H9 (cell line): Measurements from ENCODE around the gene ANK2. TPM values are rescaled to one million over a fixed set of nuclear protein-coding genes. Genes with fewer than 3 reads are reported as not detected.

Experiments
- DNase-seq: peaks from one replicate; pipeline ENCODE4 v3.0.0-alpha.2; 2017
- H2AFZ ChIP-seq: one replicate; pipeline ENCODE4 v1.6.1; 2013; ENCODE audit warnings: mild to moderate bottlenecking, low read length, control low read depth, moderate library complexity
- H2AK5ac ChIP-seq: 2 replicates; pipeline ENCODE4 v1.6.1; 2013; ENCODE audit warnings: low read length, control low read depth, mixed read lengths; ENCODE audit not compliant: insufficient read length
- H2BK120ac ChIP-seq: one replicate; pipeline ENCODE4 v1.6.1; 2013; ENCODE audit warnings: low read depth, mild to moderate bottlenecking, low read length, control low read depth, inconsistent platforms; ENCODE audit not compliant: poor library complexity, severe bottlenecking
- H2BK12ac ChIP-seq: 2 replicates; pipeline ENCODE4 v1.6.1; 2013; ENCODE audit warnings: low read length, control low read depth, mixed read lengths, low read depth; ENCODE audit not compliant: insufficient read length
- H2BK15ac ChIP-seq: 2 replicates; pipeline ENCODE4 v1.6.1; 2013; ENCODE audit warnings: low read depth, low read length, control low read depth
- H2BK20ac ChIP-seq: one replicate; pipeline ENCODE4 v1.6.1; 2013; ENCODE audit warnings: low read depth, mild to moderate bottlenecking, low read length, control low read depth, inconsistent platforms; ENCODE audit not compliant: poor library complexity, severe bottlenecking
- H2BK5ac ChIP-seq: 2 replicates; pipeline ENCODE4 v1.6.1; 2013; ENCODE audit warnings: low read length, control low read depth, mixed read lengths; ENCODE audit not compliant: insufficient read length
- H3K14ac ChIP-seq: 2 replicates; pipeline ENCODE4 v1.6.1; 2013; ENCODE audit warnings: low read length, control low read depth; ENCODE audit not compliant: insufficient read depth
- H3K18ac ChIP-seq: 2 replicates; pipeline ENCODE4 v1.6.1; 2013; ENCODE audit warnings: low read depth, mild to moderate bottlenecking, mixed read lengths, low read length, control low read depth; ENCODE audit not compliant: insufficient read length
- H3K23ac ChIP-seq: 2 replicates; pipeline ENCODE4 v1.6.1; 2013; ENCODE audit warnings: low read length, control low read depth, mixed read lengths, low read depth; ENCODE audit not compliant: insufficient read length
- H3K23me2 ChIP-seq: 2 replicates; pipeline ENCODE4 v1.6.1; 2013; ENCODE audit warnings: low read depth, mild to moderate bottlenecking, mixed read lengths, low read length, control low read depth; ENCODE audit not compliant: insufficient read length, poor library complexity, severe bottlenecking
- H3K27ac ChIP-seq: 2 replicates; pipeline ENCODE4 v1.5.1; 2013; ENCODE audit warnings: low read length, control low read depth, mixed read lengths, low read depth; ENCODE audit not compliant: insufficient read length
- H3K27me3 ChIP-seq: 2 replicates; pipeline ENCODE4 v1.6.1; 2013; ENCODE audit warnings: low read length, control low read depth, inconsistent platforms; ENCODE audit not compliant: insufficient read depth
- H3K4ac ChIP-seq: 2 replicates; pipeline ENCODE4 v1.6.1; 2013; ENCODE audit warnings: low read depth, mild to moderate bottlenecking, control low read depth, inconsistent platforms, low read length, moderate library complexity
- H3K4me1 ChIP-seq: 2 replicates; pipeline ENCODE4 v1.6.1; 2013; ENCODE audit warnings: low read length, control low read depth, inconsistent platforms; ENCODE audit not compliant: insufficient read depth
- H3K4me2 ChIP-seq: 2 replicates; pipeline ENCODE4 v1.6.1; 2013; ENCODE audit warnings: low read length, control low read depth, mixed read lengths; ENCODE audit not compliant: insufficient read length, insufficient read depth
- H3K56ac ChIP-seq: 2 replicates; pipeline ENCODE4 v1.6.1; 2013; ENCODE audit warnings: low read depth, mild to moderate bottlenecking, mixed read lengths, low read length, control low read depth; ENCODE audit not compliant: insufficient read length
- H3K79me1 ChIP-seq: 2 replicates; pipeline ENCODE4 v1.6.1; 2013; ENCODE audit warnings: low read depth, mild to moderate bottlenecking, moderate library complexity, low read length, control low read depth, inconsistent platforms; ENCODE audit not compliant: insufficient read depth, poor library complexity, severe bottlenecking
- H3K79me2 ChIP-seq: 2 replicates; pipeline ENCODE4 v1.6.1; 2013; ENCODE audit warnings: low read length, control low read depth, inconsistent platforms; ENCODE audit not compliant: insufficient read depth
- H3K9ac ChIP-seq: 2 replicates; pipeline ENCODE4 v1.6.1; 2013; ENCODE audit warnings: low read length, control low read depth, mixed read lengths; ENCODE audit not compliant: insufficient read length; ENCODE audit errors: extremely low read depth
- H3K9me3 ChIP-seq: one replicate; pipeline ENCODE4 v1.6.1; 2013; ENCODE audit warnings: low read depth, low read length, inconsistent platforms; ENCODE audit not compliant: control insufficient read depth
- H3T11ph ChIP-seq: one replicate; pipeline ENCODE4 v1.6.1; 2013; ENCODE audit warnings: mild to moderate bottlenecking, low read length, control low read depth, inconsistent platforms
- H4K20me1 ChIP-seq: one replicate; pipeline ENCODE4 v1.6.1; 2013; ENCODE audit not compliant: control insufficient read depth, insufficient read length, insufficient read depth
- H4K5ac ChIP-seq: 2 replicates; pipeline ENCODE4 v1.6.1; 2013; ENCODE audit warnings: low read depth, mild to moderate bottlenecking, mixed read lengths, low read length, control low read depth; ENCODE audit not compliant: insufficient read length
- H4K8ac ChIP-seq: replicated peaks from 2 replicates; pipeline ENCODE4 v1.6.1; 2013; ENCODE audit warnings: low read length, control low read depth, mixed read lengths, low read depth; ENCODE audit not compliant: insufficient read length
- H4K91ac ChIP-seq: 2 replicates; pipeline ENCODE4 v1.6.1; 2013; ENCODE audit warnings: low read depth, mild to moderate bottlenecking, moderate library complexity, mixed read lengths, low read length, control low read depth; ENCODE audit not compliant: insufficient read length
- H3K27ac Mint-ChIP-seq, 3 experiments: 2 replicates in 2 of 3; 3 replicates in 1 of 3; pipeline ENCODE4 v1.8.0; 2020 to 2021; ENCODE audit warnings: mixed read lengths in 3 of 3, mild to moderate bottlenecking in 1 of 3, moderate library complexity in 1 of 3
- H3K27me3 Mint-ChIP-seq: 2 replicates; pipeline ENCODE4 v1.8.0; 2021; ENCODE audit warnings: low read depth, mild to moderate bottlenecking, moderate library complexity, mixed read lengths
- H3K36me3 Mint-ChIP-seq, 3 experiments: 2 replicates in 2 of 3; 3 replicates in 1 of 3; pipeline ENCODE4 v1.8.0; 2020 to 2021; ENCODE audit warnings: low read depth in 3 of 3, mixed read lengths in 3 of 3; ENCODE audit not compliant: insufficient read depth in 1 of 3
- H3K4me1 Mint-ChIP-seq, 2 experiments: 2 replicates each; pipeline ENCODE4 v1.8.0; 2020; ENCODE audit warnings: mixed read lengths in 2 of 2
- H3K4me3 Mint-ChIP-seq, 2 experiments: 2 replicates in 1 of 2; 3 replicates in 1 of 2; pipeline ENCODE4 v1.8.0; 2020 to 2021; ENCODE audit warnings: mild to moderate bottlenecking in 2 of 2, mixed read lengths in 2 of 2, moderate library complexity in 1 of 2
- H3K9me3 Mint-ChIP-seq, 2 experiments: 2 replicates in 1 of 2; 3 replicates in 1 of 2; pipeline ENCODE4 v1.8.0; 2020; ENCODE audit warnings: mild to moderate bottlenecking in 2 of 2, mixed read lengths in 2 of 2, moderate library complexity in 1 of 2
- CTCF ChIP-seq: fragments of 200-600 bp; sonication (generic); conservative IDR thresholded peaks from 3 replicates; pipeline ENCODE4 v1.8.0; 2021; ENCODE audit warnings: antibody characterized with exemption, mild to moderate bottlenecking
- WGBS: extraction: QIAGEN DNeasy Blood & Tissue Kit; methylation state at CpG from one replicate; pipeline ENCODE4 v1.1.7; 2013; ENCODE audit warnings: missing lambda C conversion rate, low lambda C conversion rate, mixed read lengths; ENCODE audit not compliant: insufficient read length; ENCODE audit errors: extremely low coverage; 5-methylcytosine and 5-hydroxymethylcytosine counted together
- total RNA-seq: library from RNA; stranded (reverse); gene quantifications from 2 replicates; pipeline ENCODE4 v1.2.1, GENCODE V29; 2021

The ANK2 gene
- total RNA-seq, 1 experiment from 2014 or later, result 36.8 TPM

GRCh38 chr4:113385281-113385899 is 335.9 kb downstream of the ANK2 start:
- no peak overlapping the region for H4K91ac ChIP-seq
- no peak overlapping the region for H2BK15ac ChIP-seq
- no peak overlapping the region for H3T11ph ChIP-seq
- Mint-ChIP-seq H3K27me3 (no peaks in the 10 kb centered on the region), H3K36me3 (peaks cover 11 to 51% (median 26%) of the 10 kb centered on the region in 3 experiments), H3K4me3 (no peak overlapping the region), H3K27ac (peak overlapping the region in 1 of 3 experiments; percentile 46; a peak in 2 of 7 replicates), H3K4me1 (peaks cover 22 to 33% of the 10 kb centered on the region in 2 experiments), H3K9me3 (peaks cover 11 to 16% of the 10 kb centered on the region in 2 experiments)
- no peaks in the 10 kb centered on the region for H3K79me2 ChIP-seq
- H3K27me3 ChIP-seq, result no peaks in the 10 kb centered on the region
- H2BK12ac ChIP-seq, result no peak overlapping the region
- no peak overlapping the region for H3K27ac ChIP-seq
- no peak overlapping the region for H2BK20ac ChIP-seq
- no peak overlapping the region for H2AK5ac ChIP-seq
- H3K4me2 ChIP-seq, result no peak overlapping the region
- no peak overlapping the region for H2BK120ac ChIP-seq
- H3K18ac ChIP-seq, result no peak overlapping the region
- H3K79me1 ChIP-seq, result no peaks in the 10 kb centered on the region
- no peak overlapping the region for H2BK5ac ChIP-seq
- no peak overlapping the region for H3K23ac ChIP-seq
- WGBS, result no CpG with 5 or more reads among the region's 4 CpGs
- no peaks in the 10 kb centered on the region for H3K4me1 ChIP-seq
- no peak overlapping the region for H2AFZ ChIP-seq
- H3K4ac ChIP-seq, result no peak overlapping the region
- no peak for TF ChIP-seq CTCF
- no peak for DNase-seq
- H3K9ac ChIP-seq, result no peak overlapping the region
- no peak overlapping the region for H4K5ac ChIP-seq
- no peak overlapping the region for H4K8ac ChIP-seq
- peaks cover 8% of the 10 kb centered on the region for H3K9me3 ChIP-seq
- no peaks in the 10 kb centered on the region for H3K23me2 ChIP-seq
- H4K20me1 ChIP-seq, result no peaks in the 10 kb centered on the region
- H3K56ac ChIP-seq, result no peak overlapping the region
- no peak overlapping the region for H3K14ac ChIP-seq
